Gastroesophageal sphincter (tissue), 3 donors: ENCODE data around the gene KRT17.

Experiments
- EP300 ChIP-seq: sonication (generic); formaldehyde crosslinking; IDR thresholded peaks from one replicate; pipeline ENCODE4 v1.6.1; 2017; ENCODE audit warnings: antibody characterized with exemption, mild to moderate bottlenecking
- POLR2A ChIP-seq, 2 donors: fragments of 450-650 bp; IDR thresholded peaks; one replicate each; pipeline ENCODE4 v1.6.1; 2017; ENCODE audit warnings: antibody characterized with exemption in 2 of 2, mild to moderate bottlenecking in 2 of 2, moderate library complexity in 1 of 2
- POLR2AphosphoS5 ChIP-seq: sonication (generic); formaldehyde crosslinking; IDR thresholded peaks from one replicate; pipeline ENCODE4 v1.6.1; 2017; ENCODE audit warnings: antibody characterized with exemption
- TF ChIP-seq, protein P1 (sequence below), 4 experiments: fragments of 200-600 bp in 2 of 4; fragments of 450-650 bp in 2 of 4; sonication (generic) in 1 of 4; IDR thresholded peaks; one replicate each; pipeline ENCODE4 v1.5.1; 2017 to 2019; ENCODE audit warnings: antibody characterized with exemption in 4 of 4, mild to moderate bottlenecking in 2 of 4, moderate library complexity in 2 of 4

DNA sequence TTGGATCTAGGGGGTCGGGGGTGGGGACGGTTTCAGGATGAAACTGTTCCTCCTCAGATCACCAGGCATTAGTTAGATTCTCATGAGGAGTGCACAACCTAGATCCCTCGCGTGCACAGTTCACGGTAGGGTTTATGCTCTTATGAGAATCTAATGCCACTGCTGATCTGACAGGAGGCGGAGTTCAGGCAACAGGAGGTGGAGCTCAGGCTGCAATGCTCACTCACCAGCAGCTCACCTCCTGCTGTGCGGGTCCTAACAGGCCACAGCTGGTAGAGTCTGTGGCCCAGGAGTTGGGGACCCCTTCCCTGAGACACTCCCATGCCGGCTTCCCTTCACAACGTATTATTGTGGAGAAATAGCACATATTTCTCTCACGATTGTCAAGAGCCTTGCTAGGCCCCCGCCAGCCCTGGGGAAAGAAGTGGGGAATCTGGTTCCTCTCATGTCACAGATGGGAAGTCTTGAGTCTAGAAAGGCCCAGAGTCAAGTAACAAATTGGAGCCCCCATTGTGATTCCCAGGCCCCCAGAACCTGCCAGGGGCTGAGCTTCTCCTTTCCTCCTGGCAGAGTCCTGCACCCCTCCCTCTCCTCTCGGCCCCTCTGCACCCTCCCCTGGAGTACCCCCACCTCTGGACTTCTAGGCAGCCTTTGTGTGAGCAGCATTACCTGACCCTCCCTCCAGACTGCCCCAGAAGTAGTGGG lies 31.6 kb downstream of the KRT17 start:
- TF ChIP-seq, protein P1, sequence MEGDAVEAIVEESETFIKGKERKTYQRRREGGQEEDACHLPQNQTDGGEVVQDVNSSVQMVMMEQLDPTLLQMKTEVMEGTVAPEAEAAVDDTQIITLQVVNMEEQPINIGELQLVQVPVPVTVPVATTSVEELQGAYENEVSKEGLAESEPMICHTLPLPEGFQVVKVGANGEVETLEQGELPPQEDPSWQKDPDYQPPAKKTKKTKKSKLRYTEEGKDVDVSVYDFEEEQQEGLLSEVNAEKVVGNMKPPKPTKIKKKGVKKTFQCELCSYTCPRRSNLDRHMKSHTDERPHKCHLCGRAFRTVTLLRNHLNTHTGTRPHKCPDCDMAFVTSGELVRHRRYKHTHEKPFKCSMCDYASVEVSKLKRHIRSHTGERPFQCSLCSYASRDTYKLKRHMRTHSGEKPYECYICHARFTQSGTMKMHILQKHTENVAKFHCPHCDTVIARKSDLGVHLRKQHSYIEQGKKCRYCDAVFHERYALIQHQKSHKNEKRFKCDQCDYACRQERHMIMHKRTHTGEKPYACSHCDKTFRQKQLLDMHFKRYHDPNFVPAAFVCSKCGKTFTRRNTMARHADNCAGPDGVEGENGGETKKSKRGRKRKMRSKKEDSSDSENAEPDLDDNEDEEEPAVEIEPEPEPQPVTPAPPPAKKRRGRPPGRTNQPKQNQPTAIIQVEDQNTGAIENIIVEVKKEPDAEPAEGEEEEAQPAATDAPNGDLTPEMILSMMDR (IDR thresholded peaks at IDR 0.05) = no peak
- TF ChIP-seq POLR2A (IDR thresholded peaks at IDR 0.05) (no peak), EP300 (no peak), POLR2AphosphoS5 (no peak)
